Liver (tissue), 9 donors: ENCODE data around the gene SIK3. TPM values are rescaled to one million over a fixed set of nuclear protein-coding genes. Genes with fewer than 3 reads are reported as not detected.

Source experiments
- DNase-seq: peaks from one replicate; pipeline ENCODE4 v3.0.0-alpha.2; 2017; ENCODE audit warnings: low spot score
- H3K27ac ChIP-seq, 2 donors: one replicate each; pipeline ENCODE4 v1.7.0; 2013; ENCODE audit warnings: inconsistent platforms in 2 of 2, low read length in 2 of 2, control low read depth in 1 of 2, low read depth in 1 of 2, mild to moderate bottlenecking in 1 of 2
- H3K27me3 ChIP-seq, 4 donors: one replicate each; pipeline versions ENCODE4 v1.6.1 to v1.7.0; 2013; ENCODE audit warnings: low read length in 3 of 4, inconsistent platforms in 1 of 4, mild to moderate bottlenecking in 1 of 4, moderate library complexity in 1 of 4; ENCODE audit not compliant: control insufficient read depth in 4 of 4, insufficient read depth in 4 of 4
- H3K36me3 ChIP-seq, 4 donors: one replicate each; pipeline versions ENCODE4 v1.6.1 to v1.7.0; 2013; ENCODE audit warnings: low read length in 3 of 4, mild to moderate bottlenecking in 3 of 4, low read depth in 1 of 4, moderate library complexity in 1 of 4; ENCODE audit not compliant: control insufficient read depth in 4 of 4, insufficient read depth in 3 of 4
- H3K4me1 ChIP-seq, 4 donors: one replicate each; pipeline versions ENCODE4 v1.6.1 to v1.7.0; 2013; ENCODE audit warnings: low read length in 3 of 4, mild to moderate bottlenecking in 3 of 4, moderate library complexity in 1 of 4; ENCODE audit not compliant: control insufficient read depth in 4 of 4, insufficient read depth in 4 of 4
- H3K4me3 ChIP-seq, 3 donors: one replicate each; pipeline versions ENCODE4 v1.6.1 to v1.7.0; 2013; ENCODE audit warnings: low read length in 3 of 3, control low read depth in 1 of 3, low read depth in 1 of 3, mild to moderate bottlenecking in 1 of 3
- H3K9ac ChIP-seq, 2 donors: one replicate each; pipeline ENCODE4 v1.7.0; 2013; ENCODE audit warnings: low read length in 2 of 2, mild to moderate bottlenecking in 2 of 2, moderate library complexity in 2 of 2, control low read depth in 1 of 2, low read depth in 1 of 2
- H3K9me3 ChIP-seq, 4 donors: one replicate each; pipeline versions ENCODE4 v1.6.1 to v1.7.0; 2013; ENCODE audit warnings: low read length in 3 of 4; ENCODE audit not compliant: control insufficient read depth in 4 of 4
- ATF3 ChIP-seq: IDR thresholded peaks from 2 replicates; pipeline ENCODE4 v1.6.1; 2016; ENCODE audit warnings: antibody characterized with exemption
- CTCF ChIP-seq: fragments of 150-350 bp; IDR thresholded peaks from 2 replicates; pipeline ENCODE4 v1.5.1; 2017; ENCODE audit warnings: improper control_type of control experiment, low read depth, low read length; ENCODE audit not compliant: missing input control
- EGR1 ChIP-seq, 2 donors: IDR thresholded peaks; 2 replicates each; pipeline ENCODE4 v1.6.1; 2016 to 2018; ENCODE audit warnings: antibody characterized with exemption in 2 of 2, low read depth in 2 of 2
- FOXA1 ChIP-seq: IDR thresholded peaks from 2 replicates; pipeline ENCODE4 v1.6.1; 2016; ENCODE audit warnings: antibody characterized with exemption
- FOXA2 ChIP-seq: IDR thresholded peaks from 2 replicates; pipeline ENCODE4 v1.6.1; 2016; ENCODE audit warnings: antibody characterized with exemption
- GABPA ChIP-seq, 2 donors: IDR thresholded peaks in 1 of 2; conservative IDR thresholded peaks in 1 of 2; 2 replicates each; pipeline ENCODE4 v1.6.1; 2016; ENCODE audit warnings: antibody characterized with exemption in 2 of 2, mild to moderate bottlenecking in 1 of 2, moderate library complexity in 1 of 2
- HNF4A ChIP-seq, 2 donors: conservative IDR thresholded peaks; 2 replicates each; pipeline ENCODE4 v1.6.1; 2016; ENCODE audit warnings: antibody characterized with exemption in 2 of 2, mild to moderate bottlenecking in 2 of 2
- HNF4G ChIP-seq: IDR thresholded peaks from 2 replicates; pipeline ENCODE4 v1.6.1; 2016; ENCODE audit warnings: antibody characterized with exemption
- MAX ChIP-seq: IDR thresholded peaks from 2 replicates; pipeline ENCODE4 v1.6.1; 2016; ENCODE audit warnings: antibody characterized with exemption
- NR2F2 ChIP-seq: IDR thresholded peaks from 2 replicates; pipeline ENCODE4 v1.6.1; 2016; ENCODE audit warnings: antibody characterized with exemption
- RAD21 ChIP-seq, 2 donors: IDR thresholded peaks; 2 replicates each; pipeline ENCODE4 v1.6.1; 2016; ENCODE audit warnings: antibody characterized with exemption in 2 of 2, mild to moderate bottlenecking in 2 of 2
- REST ChIP-seq: IDR thresholded peaks from 2 replicates; pipeline ENCODE4 v1.6.1; 2016; ENCODE audit warnings: antibody characterized with exemption, mild to moderate bottlenecking
- RXRA ChIP-seq, 2 donors: IDR thresholded peaks; 2 replicates each; pipeline ENCODE4 v1.6.1; 2017 to 2018; ENCODE audit warnings: antibody characterized with exemption in 2 of 2, mild to moderate bottlenecking in 1 of 2
- SP1 ChIP-seq: IDR thresholded peaks from 2 replicates; pipeline ENCODE4 v1.6.1; 2018; ENCODE audit warnings: antibody characterized with exemption, mild to moderate bottlenecking
- TAF1 ChIP-seq: conservative IDR thresholded peaks from 2 replicates; pipeline ENCODE4 v1.6.1; 2016; ENCODE audit warnings: antibody characterized with exemption, mild to moderate bottlenecking
- YY1 ChIP-seq: IDR thresholded peaks from 2 replicates; pipeline ENCODE4 v1.6.1; 2016; ENCODE audit warnings: antibody characterized with exemption, mild to moderate bottlenecking
- ZBTB33 ChIP-seq: IDR thresholded peaks from 2 replicates; pipeline ENCODE4 v1.6.1; 2016; ENCODE audit warnings: antibody characterized with exemption
- WGBS: extraction: QIAGEN DNeasy Blood & Tissue Kit; methylation state at CpG from one replicate; pipeline ENCODE4 v1.1.7; 2013; 5-methylcytosine and 5-hydroxymethylcytosine counted together
- polyA plus RNA-seq, 2 donors: library from polyadenylated mRNA; stranded (reverse) in 1 of 2; unstranded in 1 of 2; fragments of 200-250 nt in 1 of 2; fragments of >200 nt in 1 of 2; fragmentation: Nextera tagmentation in 1 of 2; extraction: Ambion mirVana in 1 of 2; gene quantifications; one replicate each; pipeline versions ENCODE4 v1.2.1 to v1.2.3, GENCODE V29; 2013 to 2015
- total RNA-seq, 2 donors: library from RNA; depleted of rRNA; stranded (reverse); fragments of >200 nt; gene quantifications; one replicate each; pipeline ENCODE4 v1.2.3, GENCODE V29; 2014
- donor health status: healthy.
- donor health status: healthy.
- donor health status: healthy.
- donor health status: healthy.
- donor health status: healthy.

The SIK3 gene
- total and polyA plus RNA-seq, 4 donors: 6.9 to 52.4 (median 14.4) TPM

- Histone ChIP-seq H3K36me3 (no peaks in the 10 kb centered on the region), H3K9ac (peak overlapping the region in 1 of 2 donors; percentile 12), H3K4me3 (no peak overlapping the region), H3K4me1 (peaks cover 3 to 35% (median 23%) of the 10 kb centered on the region in 4 donors), H3K27me3 (no peaks in the 10 kb centered on the region), H3K27ac (peak overlapping the region; percentile 91), H3K9me3 (no peaks in the 10 kb centered on the region)
- DNase-seq: no peak
- TF ChIP-seq RXRA (IDR thresholded peaks at IDR 0.05) (no peak), CTCF (no peak), ZBTB33 (no peak), EGR1 (IDR thresholded peaks at IDR 0.05; ENCODE audit: low read depth in 2 of 2) (no peak), ATF3 (no peak), NR2F2 (no peak), FOXA2 (no peak), REST (no peak), YY1 (no peak), HNF4G (no peak), TAF1 (no peak), FOXA1 (no peak), SP1 (no peak), GABPA (IDR thresholded peaks at IDR 0.05 in 1 of 2, conservative IDR thresholded peaks at IDR 0.05 in 1 of 2) (no peak), MAX (no peak), HNF4A (conservative IDR thresholded peaks at IDR 0.05) (no peak)
- WGBS: 96% methylated on average over 1 of the region's 1 CpG
Measured at GRCh38 chr11:117020287-117020686, 77.9 kb downstream of the SIK3 start.

GRCh38 chr11:117019871-117020270, 78.4 kb downstream of the SIK3 start:
- peak overlapping the region in 1 of 2 donors; percentile 43 for H3K9ac ChIP-seq
- TF ChIP-seq MAX (no peak), RXRA (IDR thresholded peaks at IDR 0.05) (peak in 1 of 2 donors; percentile 3), RAD21 (IDR thresholded peaks at IDR 0.05) (peak in 1 of 2 donors; percentile 13), HNF4G (no peak), ZBTB33 (no peak)
- no peak overlapping the region for H3K4me3 ChIP-seq
- WGBS: 56% methylated on average over 7 of the region's 7 CpGs
- no peaks in the 10 kb centered on the region for H3K27me3 ChIP-seq
- peaks cover 3 to 32% (median 23%) of the 10 kb centered on the region in 4 donors for H3K4me1 ChIP-seq
- no peak for DNase-seq
- no peaks in the 10 kb centered on the region for H3K9me3 ChIP-seq
- H3K27ac ChIP-seq: peak overlapping the region; percentile 91
- H3K36me3 ChIP-seq: no peaks in the 10 kb centered on the region
